ENCODE measurements around the gene HBG1.
"Not testable (repeated sequence)": the region's sequence is repeated elsewhere in the genome, so short reads cannot be mapped to it uniquely, and the experiment has no call there.

The HBG1 gene

DNA sequence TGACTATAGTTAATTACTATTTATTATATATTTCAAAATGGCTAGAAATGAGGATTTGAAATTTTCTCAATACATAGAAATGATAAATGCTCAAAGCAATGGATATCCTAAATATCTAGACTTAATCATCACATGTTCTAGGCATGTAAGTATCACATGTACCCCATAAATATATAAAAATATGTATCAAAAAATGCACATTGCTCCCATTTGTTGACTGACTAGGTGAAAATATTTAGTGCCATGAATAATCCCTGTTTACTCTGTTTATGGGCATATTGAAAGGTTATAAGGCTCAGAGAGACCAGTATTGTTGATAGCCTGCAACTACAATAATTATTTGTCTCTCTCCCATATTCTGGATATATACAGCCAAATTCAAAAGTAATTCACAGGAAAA is 17.0 kb upstream of the HBG1 start:
- no peak overlapping the region for H3K27ac ChIP-seq
- H3K4me3 ChIP-seq (ENCODE audit: low read depth in 1 of 2, low read length in 1 of 2), result no peak overlapping the region
- no peaks in the 10 kb centered on the region for H3K36me3 ChIP-seq
- peaks cover 3% of the 10 kb centered on the region for H3K9me3 ChIP-seq
- no peaks in the 10 kb centered on the region for H3K4me1 ChIP-seq (ENCODE audit: control insufficient read depth in 1 of 2, insufficient read depth in 1 of 2, low read depth in 1 of 2, low read length in 1 of 2)
- TF ChIP-seq CTCF (IDR thresholded peaks at IDR 0.05), result no peak
- H3K27me3 ChIP-seq, result no peaks in the 10 kb centered on the region

- H3K9me3 ChIP-seq, result peaks cover 3% of the 10 kb centered on the region
- H3K4me3 ChIP-seq (ENCODE audit: low read depth in 1 of 2, low read length in 1 of 2), result no peak overlapping the region
- no peak overlapping the region for H3K27ac ChIP-seq
- H3K27me3 ChIP-seq, result no peaks in the 10 kb centered on the region
- H3K4me1 ChIP-seq (ENCODE audit: control insufficient read depth in 1 of 2, insufficient read depth in 1 of 2, low read depth in 1 of 2, low read length in 1 of 2), result no peaks in the 10 kb centered on the region
- TF ChIP-seq CTCF (IDR thresholded peaks at IDR 0.05), result no peak
- no peaks in the 10 kb centered on the region for H3K36me3 ChIP-seq
Observed at GRCh38 chr11:5265832-5266231, 16.2 kb upstream of the HBG1 start.

DNA sequence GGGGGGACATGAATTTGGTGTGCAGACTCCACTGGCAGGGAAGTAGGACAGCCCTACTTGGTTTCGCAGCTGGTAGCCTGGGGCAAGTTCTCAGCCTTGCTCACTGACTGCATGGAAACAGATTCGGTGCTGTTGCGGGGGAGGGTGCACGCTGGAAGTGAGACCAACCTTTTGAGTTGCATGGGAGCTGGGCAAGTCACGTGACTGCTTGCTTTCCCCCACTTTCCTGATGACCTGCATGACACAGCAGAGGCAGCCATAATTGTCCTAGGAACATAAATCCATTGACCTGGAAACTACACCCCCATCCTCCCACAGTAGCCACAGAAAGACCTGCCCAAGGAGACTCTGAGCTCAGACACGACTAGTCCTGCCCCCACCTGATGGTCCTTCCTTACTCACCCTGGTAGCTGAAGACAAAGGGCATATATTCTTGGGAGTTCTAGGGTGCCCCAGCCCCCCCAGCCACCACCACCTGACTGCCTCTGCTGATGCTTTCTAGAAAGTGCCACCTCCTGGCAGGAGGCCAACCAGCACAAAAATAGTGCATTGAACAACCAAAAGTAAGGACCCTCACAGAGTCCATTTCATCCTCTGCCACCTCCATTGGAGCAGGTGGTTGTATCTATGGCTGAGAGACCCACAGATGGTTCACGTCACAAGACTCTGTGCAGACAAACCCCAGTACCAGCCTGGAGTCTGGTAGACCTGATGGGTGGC is 9.0 kb upstream of the HBG1 start:
- H3K4me1 ChIP-seq (ENCODE audit: control insufficient read depth in 1 of 2, insufficient read depth in 1 of 2, low read depth in 1 of 2, low read length in 1 of 2), result no peaks in the 10 kb centered on the region
- H3K9me3 ChIP-seq, result no peaks in the 10 kb centered on the region
- no peak overlapping the region for H3K27ac ChIP-seq
- no peaks in the 10 kb centered on the region for H3K27me3 ChIP-seq
- no peak for TF ChIP-seq CTCF (IDR thresholded peaks at IDR 0.05)
- no peak overlapping the region for H3K4me3 ChIP-seq (ENCODE audit: low read depth in 1 of 2, low read length in 1 of 2)
- no peaks in the 10 kb centered on the region for H3K36me3 ChIP-seq

DNA sequence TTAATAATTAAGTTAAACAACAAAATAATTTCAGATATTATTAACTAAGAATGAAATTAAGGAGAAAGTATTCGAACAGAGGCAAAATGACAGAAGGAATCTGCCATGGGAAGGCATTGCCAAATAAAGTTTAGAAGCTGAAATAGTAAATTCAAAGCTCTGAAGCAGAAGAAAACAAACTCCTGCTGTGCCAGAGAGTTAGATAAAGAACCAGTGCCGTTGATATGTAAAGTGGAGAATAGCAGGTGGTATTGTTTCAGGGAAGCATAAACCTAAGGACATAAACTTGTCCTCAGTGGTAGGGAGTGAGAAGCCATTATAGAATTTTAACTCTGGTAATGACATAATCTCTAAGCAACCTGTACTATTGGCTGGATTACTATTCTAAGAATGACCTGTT is 7.6 kb upstream of the HBG1 start:
- H3K27me3 ChIP-seq, result no peaks in the 10 kb centered on the region
- H3K4me1 ChIP-seq (ENCODE audit: control insufficient read depth in 1 of 2, insufficient read depth in 1 of 2, low read depth in 1 of 2, low read length in 1 of 2), result no peaks in the 10 kb centered on the region
- no peak overlapping the region for H3K27ac ChIP-seq
- H3K9me3 ChIP-seq, result no peaks in the 10 kb centered on the region
- H3K4me3 ChIP-seq (ENCODE audit: low read depth in 1 of 2, low read length in 1 of 2), result no peak overlapping the region
- H3K36me3 ChIP-seq, result no peaks in the 10 kb centered on the region
- TF ChIP-seq CTCF (IDR thresholded peaks at IDR 0.05), result no peak

- not testable (repeated sequence) for H3K36me3 ChIP-seq; H3K27ac ChIP-seq; H3K4me3 ChIP-seq (ENCODE audit: low read depth in 1 of 2, low read length in 1 of 2); H3K27me3 ChIP-seq; H3K9me3 ChIP-seq; H3K4me1 ChIP-seq (ENCODE audit: control insufficient read depth in 1 of 2, insufficient read depth in 1 of 2, low read depth in 1 of 2, low read length in 1 of 2)
Observed at GRCh38 chr11:5254646-5255413, 5.2 kb upstream of the HBG1 start, which contains the start of gene HBG2. TSS of gene HBG2 (minus strand) at chr11:5254781. CDS start at chr11:5254728, 53 bp downstream.

DNA sequence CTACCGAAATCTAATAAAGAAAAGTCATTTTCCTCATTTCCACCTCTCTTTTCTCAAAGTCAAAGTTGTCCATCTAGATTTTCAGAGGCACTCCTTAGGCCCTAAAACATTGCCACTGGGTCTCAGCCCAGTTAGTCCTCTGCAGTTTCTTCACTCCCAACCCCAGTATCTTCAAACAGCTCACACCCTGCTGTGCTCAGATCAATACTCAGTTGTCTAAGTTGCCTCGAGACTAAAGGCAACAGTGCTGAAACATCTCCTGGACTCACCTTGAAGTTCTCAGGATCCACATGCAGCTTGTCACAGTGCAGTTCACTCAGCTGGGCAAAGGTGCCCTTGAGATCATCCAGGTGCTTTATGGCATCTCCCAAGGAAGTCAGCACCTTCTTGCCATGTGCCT is 4.4 kb upstream of the HBG1 start:
- not testable (repeated sequence) for H3K4me3 ChIP-seq (ENCODE audit: low read depth in 1 of 2, low read length in 1 of 2); H3K27me3 ChIP-seq; H3K4me1 ChIP-seq (ENCODE audit: control insufficient read depth in 1 of 2, insufficient read depth in 1 of 2, low read depth in 1 of 2, low read length in 1 of 2); H3K9me3 ChIP-seq; H3K36me3 ChIP-seq; H3K27ac ChIP-seq

- H3K4me3 ChIP-seq (ENCODE audit: low read depth in 1 of 2, low read length in 1 of 2); H3K27ac ChIP-seq: not testable (repeated sequence)
Observed at GRCh38 chr11:5253440-5253839, 3.8 kb upstream of the HBG1 start.

More at GRCh38 chr11:5253440-5253839, 3.8 kb upstream of the HBG1 start:
- not testable (repeated sequence) for H3K9me3 ChIP-seq; H3K27me3 ChIP-seq; H3K36me3 ChIP-seq; H3K4me1 ChIP-seq (ENCODE audit: control insufficient read depth in 1 of 2, insufficient read depth in 1 of 2, low read depth in 1 of 2, low read length in 1 of 2)

All from neutrophil (primary cell).